Activated T-helper 1 cell treated with Interleukin-2 at 50 U/mL for 16 hours (primary cell): Measurements from ENCODE around the gene B4GALT6.

Experiments used
- DNase-seq: peaks from one replicate; pipeline ENCODE4 v3.0.0-alpha.2; 2020; ENCODE audit warnings: low read depth

The B4GALT6 gene

GRCh38 chr18:31633392-31634330, 50.7 kb downstream of the B4GALT6 start:
- DNase-seq = no peak

GRCh38 chr18:31632356-31632755, 52.0 kb downstream of the B4GALT6 start:
- DNase-seq = no peak

GRCh38 chr18:31631526-31631925, 52.9 kb downstream of the B4GALT6 start:
- DNase-seq = no peak

- no peak for DNase-seq
These were observed 53.8 kb downstream of the B4GALT6 start for GRCh38 chr18:31630549-31630948.

- no peak for DNase-seq
These were observed 58.0 kb downstream of the B4GALT6 start for GRCh38 chr18:31626409-31626808.

- DNase-seq = no peak
These were observed 59.3 kb downstream of the B4GALT6 start for GRCh38 chr18:31624892-31625640.

GRCh38 chr18:31619291-31619690, 65.1 kb downstream of the B4GALT6 start:
- DNase-seq = no peak

GRCh38 chr18:31618801-31619200, 65.6 kb downstream of the B4GALT6 start:
- no peak for DNase-seq

GRCh38 chr18:31617031-31617717, 67.2 kb downstream of the B4GALT6 start:
- no peak for DNase-seq

- DNase-seq = no peak
These were observed 67.8 kb downstream of the B4GALT6 start for GRCh38 chr18:31616586-31616985.

- no peak for DNase-seq
These were observed 70.3 kb downstream of the B4GALT6 start for GRCh38 chr18:31614044-31614443.

- DNase-seq = no peak
These were observed 72.3 kb downstream of the B4GALT6 start for GRCh38 chr18:31612124-31612523.

- no peak for DNase-seq
These were observed 72.9 kb downstream of the B4GALT6 start for GRCh38 chr18:31611511-31611910.

- DNase-seq = no peak
These were observed 73.8 kb downstream of the B4GALT6 start for GRCh38 chr18:31610286-31611205.

GRCh38 chr18:31609886-31610285, 74.5 kb downstream of the B4GALT6 start:
- no peak for DNase-seq

GRCh38 chr18:31607384-31607783, 77.0 kb downstream of the B4GALT6 start:
- no peak for DNase-seq

GRCh38 chr18:31606265-31606664, 78.1 kb downstream of the B4GALT6 start:
- no peak for DNase-seq

- no peak for DNase-seq
These were observed 81.1 kb downstream of the B4GALT6 start for GRCh38 chr18:31603315-31603714.

- DNase-seq = no peak
These were observed 86.2 kb downstream of the B4GALT6 start for GRCh38 chr18:31598021-31598805.

GRCh38 chr18:31596081-31596872, 88.1 kb downstream of the B4GALT6 start:
- DNase-seq = no peak
